Fibroblast of lung (primary cell): ENCODE measurements around the gene CLCA1.

Experiments
- EZH2 ChIP-seq: IDR thresholded peaks from 2 replicates; pipeline ENCODE4 v1.5.1; 2012; ENCODE audit warnings: low read length, control low read depth, mild to moderate bottlenecking; ENCODE audit errors: missing control alignments
- TF ChIP-seq, protein P1 (sequence below), 2 donors: IDR thresholded peaks in 1 of 2; conservative IDR thresholded peaks in 1 of 2; 1 replicate in 1 of 2; 2 replicates in 1 of 2; pipeline ENCODE4 v1.5.1; 2011 to 2012; ENCODE audit warnings: low read length in 2 of 2, control low read depth in 1 of 2, inconsistent platforms in 1 of 2, low read depth in 1 of 2, mild to moderate bottlenecking in 1 of 2

DNA sequence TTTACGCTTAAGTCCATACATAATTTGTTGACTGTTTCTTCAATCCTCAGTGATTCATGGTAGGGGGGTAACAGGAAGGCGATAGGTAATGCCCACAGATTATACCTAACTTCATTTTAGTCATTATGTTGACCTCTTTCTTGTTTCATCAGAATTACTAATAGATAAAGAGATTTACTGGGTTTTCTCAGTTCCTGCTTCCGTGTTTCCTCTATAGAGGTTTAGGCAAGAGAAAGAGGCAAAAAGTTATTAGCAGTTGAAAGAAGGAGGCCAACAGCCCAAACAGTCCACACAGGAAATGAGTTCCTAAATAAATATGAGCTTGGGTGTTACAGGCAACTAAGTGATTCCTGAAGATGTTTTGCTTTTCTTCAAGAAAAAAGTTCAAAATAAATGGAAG is 17.9 kb upstream of the CLCA1 start:
- TF ChIP-seq, protein P1, sequence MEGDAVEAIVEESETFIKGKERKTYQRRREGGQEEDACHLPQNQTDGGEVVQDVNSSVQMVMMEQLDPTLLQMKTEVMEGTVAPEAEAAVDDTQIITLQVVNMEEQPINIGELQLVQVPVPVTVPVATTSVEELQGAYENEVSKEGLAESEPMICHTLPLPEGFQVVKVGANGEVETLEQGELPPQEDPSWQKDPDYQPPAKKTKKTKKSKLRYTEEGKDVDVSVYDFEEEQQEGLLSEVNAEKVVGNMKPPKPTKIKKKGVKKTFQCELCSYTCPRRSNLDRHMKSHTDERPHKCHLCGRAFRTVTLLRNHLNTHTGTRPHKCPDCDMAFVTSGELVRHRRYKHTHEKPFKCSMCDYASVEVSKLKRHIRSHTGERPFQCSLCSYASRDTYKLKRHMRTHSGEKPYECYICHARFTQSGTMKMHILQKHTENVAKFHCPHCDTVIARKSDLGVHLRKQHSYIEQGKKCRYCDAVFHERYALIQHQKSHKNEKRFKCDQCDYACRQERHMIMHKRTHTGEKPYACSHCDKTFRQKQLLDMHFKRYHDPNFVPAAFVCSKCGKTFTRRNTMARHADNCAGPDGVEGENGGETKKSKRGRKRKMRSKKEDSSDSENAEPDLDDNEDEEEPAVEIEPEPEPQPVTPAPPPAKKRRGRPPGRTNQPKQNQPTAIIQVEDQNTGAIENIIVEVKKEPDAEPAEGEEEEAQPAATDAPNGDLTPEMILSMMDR (conservative IDR thresholded peaks at IDR 0.05 in 1 of 2, IDR thresholded peaks at IDR 0.05 in 1 of 2; ENCODE audit: low read depth in 1 of 2, low read length in 2 of 2), result no peak
- TF ChIP-seq EZH2, result no peak
